Neural cell (in vitro differentiated cells): ENCODE data around the gene HOATZ. TPM values are rescaled to one million over a fixed set of nuclear protein-coding genes. Genes with fewer than 3 reads are reported as not detected.

Experiments used
- H2AFZ ChIP-seq: fragments of 200-600, 300-800 bp; sonication (generic), shearing (Covaris generic); 2 replicates; pipeline ENCODE4 v1.6.0; 2014; ENCODE audit warnings: low read depth, mild to moderate bottlenecking, antibody characterized with exemption, low read length, moderate library complexity
- H3F3A ChIP-seq: fragments of 200-600 bp; shearing (Covaris generic); 2 replicates; pipeline ENCODE4 v1.6.1; 2016; ENCODE audit warnings: mild to moderate bottlenecking, moderate library complexity, mixed read lengths, antibody characterized with exemption, low read length; ENCODE audit not compliant: insufficient read depth, poor library complexity, severe bottlenecking
- H3K27ac ChIP-seq: fragments of 200-600, 300-800 bp; sonication (generic), shearing (Covaris generic); 2 replicates; pipeline ENCODE4 v1.5.1; 2014; ENCODE audit warnings: mild to moderate bottlenecking, low read length, moderate library complexity
- H3K27me3 ChIP-seq: fragments of 300-800, 200-600 bp; sonication (generic), shearing (Covaris generic); 2 replicates; pipeline ENCODE4 v1.6.0; 2014; ENCODE audit warnings: mild to moderate bottlenecking, low read depth, low read length, moderate library complexity; ENCODE audit not compliant: insufficient read depth
- H3K36me3 ChIP-seq: fragments of 300-800, 200-600 bp; sonication (generic), shearing (Covaris generic); 2 replicates; pipeline ENCODE4 v1.5.1; 2014; ENCODE audit warnings: mild to moderate bottlenecking, antibody characterized with exemption, low read length, moderate library complexity; ENCODE audit not compliant: insufficient read depth
- H3K4me2 ChIP-seq: fragments of 300-800, 200-600 bp; sonication (generic), shearing (Covaris generic); 2 replicates; pipeline ENCODE4 v1.6.0; 2014; ENCODE audit warnings: mild to moderate bottlenecking, low read length
- H3K4me3 ChIP-seq: fragments of 300-800, 200-600 bp; sonication (generic), shearing (Covaris generic); 2 replicates; pipeline ENCODE4 v1.5.1; 2014; ENCODE audit warnings: mild to moderate bottlenecking, low read length, moderate library complexity
- H3K79me2 ChIP-seq: fragments of 200-600 bp; shearing (Covaris generic); replicated peaks from 2 replicates; pipeline ENCODE4 v1.6.0; 2014; ENCODE audit warnings: mild to moderate bottlenecking, low read length, moderate library complexity; ENCODE audit not compliant: insufficient read depth
- H3K9ac ChIP-seq: fragments of 300-800, 200-600 bp; sonication (generic), shearing (Covaris generic); 2 replicates; pipeline ENCODE4 v1.6.1; 2016; ENCODE audit warnings: mild to moderate bottlenecking, low read length, mixed read lengths
- H3K9me2 ChIP-seq: fragments of 200-600 bp; shearing (Covaris generic); 2 replicates; pipeline ENCODE4 v1.6.1; 2016; ENCODE audit warnings: mild to moderate bottlenecking, low read length, mixed read lengths; ENCODE audit not compliant: insufficient read depth
- H3K9me3 ChIP-seq: fragments of 200-600, 300-800 bp; sonication (generic), shearing (Covaris generic); 2 replicates; pipeline ENCODE4 v1.6.1; 2016; ENCODE audit warnings: mild to moderate bottlenecking, mixed run types, low read length, moderate library complexity, mixed read lengths
- H4K20me1 ChIP-seq: fragments of 200-600 bp; shearing (Covaris generic); 2 replicates; pipeline ENCODE4 v1.6.1; 2016; ENCODE audit warnings: mild to moderate bottlenecking, mixed run types; ENCODE audit not compliant: insufficient read depth
- EP300 ChIP-seq: fragments of 450-650 bp; conservative IDR thresholded peaks from 2 replicates; pipeline ENCODE4 v1.6.1; 2014; ENCODE audit warnings: antibody characterized with exemption, mild to moderate bottlenecking, moderate library complexity; ENCODE audit not compliant: poor library complexity, severe bottlenecking
- EZH2 ChIP-seq: fragments of 200-600, 300-800 bp; shearing (Covaris generic), sonication (generic); IDR thresholded peaks from 2 replicates; pipeline ENCODE4 v1.6.1; 2014; ENCODE audit warnings: antibody characterized with exemption, low read length, borderline replicate concordance, mild to moderate bottlenecking; ENCODE audit not compliant: insufficient read depth, poor library complexity, severe bottlenecking
- MXI1 ChIP-seq: fragments of 450-650 bp; conservative IDR thresholded peaks from 2 replicates; pipeline ENCODE4 v1.6.1; 2014; ENCODE audit warnings: antibody characterized with exemption, mild to moderate bottlenecking; ENCODE audit not compliant: poor library complexity, severe bottlenecking
- POLR2AphosphoS5 ChIP-seq: IDR thresholded peaks from 2 replicates; pipeline ENCODE4 v1.6.1; 2012
- RAD21 ChIP-seq: fragments of 450-650 bp; conservative IDR thresholded peaks from 2 replicates; pipeline ENCODE4 v1.6.1; 2014; ENCODE audit warnings: antibody characterized with exemption, mild to moderate bottlenecking, moderate library complexity
- SMC3 ChIP-seq: fragments of 450-650 bp; conservative IDR thresholded peaks from 2 replicates; pipeline ENCODE4 v1.6.1; 2014; ENCODE audit warnings: antibody characterized with exemption, mild to moderate bottlenecking, moderate library complexity; ENCODE audit not compliant: poor library complexity
- TAF1 ChIP-seq: IDR thresholded peaks from 2 replicates; pipeline ENCODE4 v1.6.1; 2012; ENCODE audit warnings: low read depth
- polyA plus RNA-seq: library from polyadenylated mRNA; depleted of rRNA; stranded (reverse); fragments of >200 nt; gene quantifications from 2 replicates; pipeline ENCODE4 v1.2.3, GENCODE V29; 2014
- TF ChIP-seq, protein P1 (sequence below): IDR thresholded peaks from 2 replicates; pipeline ENCODE4 v1.6.1; 2012; ENCODE audit warnings: borderline replicate concordance
- TF ChIP-seq, protein P2 (sequence below): fragments of 450-650 bp; IDR thresholded peaks from 2 replicates; pipeline ENCODE4 v1.5.1; 2014; ENCODE audit warnings: antibody characterized with exemption, mild to moderate bottlenecking, moderate library complexity; ENCODE audit not compliant: poor library complexity, severe bottlenecking

The HOATZ gene
- polyA plus RNA-seq, 1 donor from 2014 or later, result not detected

DNA sequence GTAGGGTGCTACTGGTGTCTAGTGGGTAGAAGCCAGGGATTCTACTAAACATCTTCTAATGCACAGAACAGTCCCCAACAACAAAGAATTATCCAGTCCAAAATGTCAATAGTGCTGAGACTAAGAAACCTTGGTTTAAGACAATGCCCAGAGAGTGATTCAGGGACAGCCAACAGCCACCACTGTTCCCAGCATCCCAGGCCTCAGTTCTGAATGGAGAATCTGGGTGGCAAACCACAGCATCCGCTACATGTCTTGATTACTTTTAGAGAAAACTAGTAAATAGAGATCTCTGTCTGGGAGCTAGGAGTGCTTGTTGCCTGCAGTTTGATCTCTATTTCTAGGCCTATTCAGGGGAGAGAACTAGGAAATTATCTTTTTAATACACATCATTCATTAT, 66.8 kb downstream of the HOATZ start:
- Histone ChIP-seq H3K9me3 (no peaks in the 10 kb centered on the region), H2AFZ (no peak overlapping the region), H3K27ac (no peak overlapping the region), H4K20me1 (no peaks in the 10 kb centered on the region), H3K9ac (no peak overlapping the region), H3K4me2 (no peak overlapping the region), H3K9me2 (no peaks in the 10 kb centered on the region), H3K79me2 (no peaks in the 10 kb centered on the region), H3F3A (no peaks in the 10 kb centered on the region), H3K4me3 (no peak overlapping the region), H3K36me3 (no peaks in the 10 kb centered on the region), H3K27me3 (no peaks in the 10 kb centered on the region)
- no peak for TF ChIP-seq RAD21
- TF ChIP-seq TAF1, result no peak
- TF ChIP-seq MXI1, result no peak

- Histone ChIP-seq H3K27ac (no peak overlapping the region), H3K4me2 (no peak overlapping the region), H3K9ac (no peak overlapping the region), H4K20me1 (no peaks in the 10 kb centered on the region), H3K27me3 (no peaks in the 10 kb centered on the region), H3F3A (no peaks in the 10 kb centered on the region), H2AFZ (no peak overlapping the region), H3K9me2 (no peaks in the 10 kb centered on the region), H3K79me2 (no peaks in the 10 kb centered on the region), H3K36me3 (no peaks in the 10 kb centered on the region), H3K4me3 (no peak overlapping the region), H3K9me3 (no peaks in the 10 kb centered on the region)
- TF ChIP-seq, protein P1, sequence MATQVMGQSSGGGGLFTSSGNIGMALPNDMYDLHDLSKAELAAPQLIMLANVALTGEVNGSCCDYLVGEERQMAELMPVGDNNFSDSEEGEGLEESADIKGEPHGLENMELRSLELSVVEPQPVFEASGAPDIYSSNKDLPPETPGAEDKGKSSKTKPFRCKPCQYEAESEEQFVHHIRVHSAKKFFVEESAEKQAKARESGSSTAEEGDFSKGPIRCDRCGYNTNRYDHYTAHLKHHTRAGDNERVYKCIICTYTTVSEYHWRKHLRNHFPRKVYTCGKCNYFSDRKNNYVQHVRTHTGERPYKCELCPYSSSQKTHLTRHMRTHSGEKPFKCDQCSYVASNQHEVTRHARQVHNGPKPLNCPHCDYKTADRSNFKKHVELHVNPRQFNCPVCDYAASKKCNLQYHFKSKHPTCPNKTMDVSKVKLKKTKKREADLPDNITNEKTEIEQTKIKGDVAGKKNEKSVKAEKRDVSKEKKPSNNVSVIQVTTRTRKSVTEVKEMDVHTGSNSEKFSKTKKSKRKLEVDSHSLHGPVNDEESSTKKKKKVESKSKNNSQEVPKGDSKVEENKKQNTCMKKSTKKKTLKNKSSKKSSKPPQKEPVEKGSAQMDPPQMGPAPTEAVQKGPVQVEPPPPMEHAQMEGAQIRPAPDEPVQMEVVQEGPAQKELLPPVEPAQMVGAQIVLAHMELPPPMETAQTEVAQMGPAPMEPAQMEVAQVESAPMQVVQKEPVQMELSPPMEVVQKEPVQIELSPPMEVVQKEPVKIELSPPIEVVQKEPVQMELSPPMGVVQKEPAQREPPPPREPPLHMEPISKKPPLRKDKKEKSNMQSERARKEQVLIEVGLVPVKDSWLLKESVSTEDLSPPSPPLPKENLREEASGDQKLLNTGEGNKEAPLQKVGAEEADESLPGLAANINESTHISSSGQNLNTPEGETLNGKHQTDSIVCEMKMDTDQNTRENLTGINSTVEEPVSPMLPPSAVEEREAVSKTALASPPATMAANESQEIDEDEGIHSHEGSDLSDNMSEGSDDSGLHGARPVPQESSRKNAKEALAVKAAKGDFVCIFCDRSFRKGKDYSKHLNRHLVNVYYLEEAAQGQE, result no peak
- no peak for TF ChIP-seq TAF1
- TF ChIP-seq, protein P2, sequence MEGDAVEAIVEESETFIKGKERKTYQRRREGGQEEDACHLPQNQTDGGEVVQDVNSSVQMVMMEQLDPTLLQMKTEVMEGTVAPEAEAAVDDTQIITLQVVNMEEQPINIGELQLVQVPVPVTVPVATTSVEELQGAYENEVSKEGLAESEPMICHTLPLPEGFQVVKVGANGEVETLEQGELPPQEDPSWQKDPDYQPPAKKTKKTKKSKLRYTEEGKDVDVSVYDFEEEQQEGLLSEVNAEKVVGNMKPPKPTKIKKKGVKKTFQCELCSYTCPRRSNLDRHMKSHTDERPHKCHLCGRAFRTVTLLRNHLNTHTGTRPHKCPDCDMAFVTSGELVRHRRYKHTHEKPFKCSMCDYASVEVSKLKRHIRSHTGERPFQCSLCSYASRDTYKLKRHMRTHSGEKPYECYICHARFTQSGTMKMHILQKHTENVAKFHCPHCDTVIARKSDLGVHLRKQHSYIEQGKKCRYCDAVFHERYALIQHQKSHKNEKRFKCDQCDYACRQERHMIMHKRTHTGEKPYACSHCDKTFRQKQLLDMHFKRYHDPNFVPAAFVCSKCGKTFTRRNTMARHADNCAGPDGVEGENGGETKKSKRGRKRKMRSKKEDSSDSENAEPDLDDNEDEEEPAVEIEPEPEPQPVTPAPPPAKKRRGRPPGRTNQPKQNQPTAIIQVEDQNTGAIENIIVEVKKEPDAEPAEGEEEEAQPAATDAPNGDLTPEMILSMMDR, result no peak
- no peak for TF ChIP-seq MXI1
- no peak for TF ChIP-seq POLR2AphosphoS5
- TF ChIP-seq SMC3, result no peak
- TF ChIP-seq EP300, result no peak
- no peak for TF ChIP-seq EZH2
- TF ChIP-seq RAD21, result no peak
These were observed 67.6 kb downstream of the HOATZ start for GRCh38 chr11:111582163-111582562.

DNA sequence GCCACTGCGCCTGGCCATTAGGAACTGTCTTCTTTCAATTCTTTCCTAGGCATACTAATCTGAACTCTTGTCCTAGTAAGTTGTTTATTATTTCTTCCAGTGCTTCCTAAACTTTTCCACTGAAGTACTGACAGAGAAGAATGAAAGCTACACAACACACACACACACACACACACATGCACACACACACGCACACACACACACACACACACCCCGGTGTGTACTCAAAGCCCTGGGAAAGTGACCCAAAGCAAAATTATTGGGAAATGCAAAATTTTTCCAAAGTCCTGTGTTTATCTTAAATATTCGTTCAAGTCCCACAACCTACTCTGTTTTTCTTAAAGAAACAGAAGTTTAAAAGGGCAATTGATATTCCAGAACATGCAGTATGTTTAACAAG, 68.3 kb downstream of the HOATZ start:
- Histone ChIP-seq H3K4me2 (no peak overlapping the region), H2AFZ (no peak overlapping the region)

More for the DNA sequence above, 68.3 kb downstream of the HOATZ start:
- H4K20me1 ChIP-seq, result no peaks in the 10 kb centered on the region
- H3F3A ChIP-seq, result no peaks in the 10 kb centered on the region
- no peaks in the 10 kb centered on the region for H3K27me3 ChIP-seq
- no peaks in the 10 kb centered on the region for H3K36me3 ChIP-seq
- H3K27ac ChIP-seq, result no peak overlapping the region
- H3K79me2 ChIP-seq, result no peaks in the 10 kb centered on the region
- no peak for TF ChIP-seq SMC3
- no peak for TF ChIP-seq POLR2AphosphoS5
- H3K4me3 ChIP-seq, result no peak overlapping the region
- H3K9ac ChIP-seq, result no peak overlapping the region
- H3K9me3 ChIP-seq, result no peaks in the 10 kb centered on the region
- H3K9me2 ChIP-seq, result no peaks in the 10 kb centered on the region
